AG04449 (cell line): ENCODE data around the gene SYT1.

Source experiments
- CTCF ChIA-PET: fragments of 350-600 bp; formaldehyde crosslinking; extraction: SDS; loops from one replicate; lab custom pipeline; 2021; ENCODE audit warnings: antibody characterized with exemption; lab: Yijun Ruan, JAX
- POLR2A ChIA-PET: fragments of 400-600, 350-600 bp; formaldehyde crosslinking; extraction: SDS; loops from one replicate; lab custom pipeline; 2020; ENCODE audit warnings: antibody characterized with exemption, inconsistent platforms; lab: Yijun Ruan, JAX
- DNase-seq: peaks from one replicate; pipeline ENCODE4 v3.0.0-alpha.2; 2010; ENCODE audit warnings: low read depth, low spot score
- H3K4me3 ChIP-seq: 2 replicates; pipeline ENCODE4 v1.5.1; 2011; ENCODE audit warnings: low read depth, mild to moderate bottlenecking, control low read depth, low read length
- CTCF ChIP-seq: IDR thresholded peaks from one replicate; pipeline ENCODE4 v1.5.1; 2011; ENCODE audit warnings: mild to moderate bottlenecking, moderate library complexity, low read length, control low read depth, inconsistent platforms; ENCODE audit not compliant: insufficient read depth; ENCODE audit errors: missing control alignments

Gene SYT1

DNA sequence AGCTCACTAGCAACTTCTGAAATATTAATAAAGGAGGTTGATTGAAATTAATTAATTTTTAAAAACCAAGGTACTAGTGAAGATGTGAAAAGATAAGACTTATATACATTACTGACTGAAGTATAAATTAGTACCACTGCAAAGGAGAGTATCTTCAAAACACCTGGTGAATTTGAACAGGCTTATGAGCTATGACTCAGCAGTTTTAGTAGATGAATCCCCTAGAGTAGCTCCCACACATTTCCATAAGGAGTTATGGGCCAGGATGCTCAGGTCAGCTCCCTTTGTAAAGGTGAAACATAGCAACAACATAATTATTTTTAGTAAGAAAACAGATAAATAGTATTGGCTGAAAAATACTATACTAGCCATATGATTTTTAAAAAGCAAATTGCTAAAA is 218.6 kb downstream of the SYT1 start:
- TF ChIP-seq CTCF, result no peak
- no peak overlapping the region for H3K4me3 ChIP-seq
- ChIA-PET CTCF (no interaction called here), POLR2A (no interaction called here)
- no peak for DNase-seq

DNA sequence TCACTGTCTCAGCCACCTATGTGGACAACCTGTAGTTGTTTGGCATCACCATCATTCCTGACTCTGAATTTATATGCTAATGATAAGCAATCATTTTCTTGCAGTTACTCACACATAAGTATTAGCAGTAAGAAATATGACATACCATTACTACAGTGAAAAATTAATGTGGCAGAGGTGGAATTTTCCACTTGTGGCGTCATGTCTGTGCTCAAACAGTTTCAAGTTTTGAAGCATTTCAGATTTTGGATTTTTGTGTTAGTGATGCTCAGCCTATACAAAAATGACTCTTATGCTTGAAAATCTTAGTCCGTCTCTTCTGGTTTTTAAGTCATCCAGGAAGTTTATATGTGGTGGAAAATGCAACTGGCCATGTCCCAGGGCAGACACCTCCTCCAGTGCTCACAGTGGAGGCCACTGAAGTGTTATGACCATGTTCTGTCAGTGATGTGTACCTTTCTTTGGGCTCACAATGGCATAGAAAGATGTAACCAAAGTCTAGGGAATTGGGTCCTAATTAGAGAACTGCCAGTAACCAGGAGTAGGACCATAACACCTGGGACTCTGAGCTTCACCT is 220.6 kb downstream of the SYT1 start:
- DNase-seq, result no peak
- no peak for TF ChIP-seq CTCF
- ChIA-PET POLR2A (no interaction called here), CTCF (no interaction called here)
- no peak overlapping the region for H3K4me3 ChIP-seq

GRCh38 chr12:79086541-79087296 is 222.1 kb downstream of the SYT1 start:
- no peak overlapping the region for H3K4me3 ChIP-seq
- no peak for DNase-seq
- ChIA-PET CTCF (no interaction called here), POLR2A (no interaction called here)
- no peak for TF ChIP-seq CTCF

DNA sequence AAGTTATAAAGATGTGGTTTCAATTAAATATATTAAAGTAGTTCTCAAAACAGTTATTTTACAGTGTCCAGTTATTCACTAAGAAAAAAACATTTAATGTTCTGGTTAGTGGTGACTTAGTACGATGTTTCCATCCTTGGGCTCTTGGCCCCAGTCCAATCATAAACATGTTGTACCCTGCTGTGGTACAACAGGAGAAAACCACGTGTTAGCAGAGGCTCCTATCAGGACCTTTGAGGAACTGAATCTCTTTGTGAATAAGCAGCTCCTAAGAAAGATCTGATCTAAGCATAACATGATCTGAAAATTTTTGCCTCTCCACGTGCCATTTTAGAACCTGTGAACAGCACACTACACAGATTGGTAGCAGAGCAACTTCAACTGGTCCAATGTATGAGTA is 234.0 kb downstream of the SYT1 start:
- POLR2A ChIA-PET, result no interaction called here
- CTCF ChIA-PET, result no interaction called here
- no peak overlapping the region for H3K4me3 ChIP-seq
- no peak for DNase-seq
- no peak for TF ChIP-seq CTCF

DNA sequence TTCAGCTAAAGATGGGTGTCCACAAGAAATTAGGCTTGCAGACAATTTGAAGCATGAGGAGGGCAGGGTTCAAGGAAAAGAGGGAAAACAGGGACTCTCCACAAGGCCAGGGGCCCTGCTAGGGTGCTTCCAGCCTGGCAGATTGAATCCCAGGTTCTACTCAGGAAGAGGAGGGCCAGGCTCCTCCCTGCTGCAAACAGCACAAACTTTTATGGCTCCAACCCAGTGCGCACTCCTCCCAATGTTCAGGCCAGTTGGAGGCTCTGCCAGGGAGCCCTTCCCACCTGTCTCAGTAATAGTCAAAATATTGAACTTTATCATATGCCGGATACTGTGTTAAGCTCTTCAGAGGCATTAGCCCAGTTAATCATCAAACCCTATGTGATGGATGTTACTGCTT is 244.4 kb downstream of the SYT1 start:
- ChIA-PET POLR2A (no interaction called here), CTCF (no interaction called here)
- TF ChIP-seq CTCF, result no peak
- DNase-seq, result no peak
- H3K4me3 ChIP-seq, result no peak overlapping the region

- POLR2A ChIA-PET, result no interaction called here
- no peak overlapping the region for H3K4me3 ChIP-seq
- DNase-seq, result no peak
- TF ChIP-seq CTCF, result no peak
- CTCF ChIA-PET, result no interaction called here
Measured at GRCh38 chr12:79114896-79115295, 250.3 kb downstream of the SYT1 start.
